GM19193 (cell line): ENCODE measurements around the gene EPAS1.

Source experiments
- POLR2A ChIP-seq: IDR thresholded peaks from 4 replicates; pipeline ENCODE4 v1.6.1; 2011; ENCODE audit not compliant: insufficient read depth, insufficient read length; ENCODE audit errors: extremely low read depth

Gene EPAS1

GRCh38 chr2:46422717-46423394 lies 125.6 kb downstream of the EPAS1 start:
- no peak for TF ChIP-seq POLR2A

- no peak for TF ChIP-seq POLR2A
Measured at GRCh38 chr2:46424937-46425336, 127.7 kb downstream of the EPAS1 start.

GRCh38 chr2:46428911-46429436 lies 131.8 kb downstream of the EPAS1 start:
- TF ChIP-seq POLR2A: no peak

GRCh38 chr2:46430413-46430812 lies 133.2 kb downstream of the EPAS1 start:
- TF ChIP-seq POLR2A: no peak

GRCh38 chr2:46430992-46431391 lies 133.8 kb downstream of the EPAS1 start:
- no peak for TF ChIP-seq POLR2A

- TF ChIP-seq POLR2A: no peak
Measured at GRCh38 chr2:46431481-46432235, 134.5 kb downstream of the EPAS1 start.

- no peak for TF ChIP-seq POLR2A
Measured at GRCh38 chr2:46434851-46435273, 137.7 kb downstream of the EPAS1 start.

- no peak for TF ChIP-seq POLR2A
Measured at GRCh38 chr2:46435353-46435752, 138.1 kb downstream of the EPAS1 start.

- no peak for TF ChIP-seq POLR2A
Measured at GRCh38 chr2:46435796-46436360, 138.7 kb downstream of the EPAS1 start.
